HEK293 (cell line): Measurements from ENCODE around the gene GART.

Experiments
- CTCF ChIA-PET: fragments of 350-600 bp; formaldehyde crosslinking; extraction: SDS; loops from one replicate; lab custom pipeline; 2021; ENCODE audit warnings: antibody characterized with exemption; lab: Yijun Ruan, JAX
- POLR2A ChIA-PET: fragments of 300-600 bp; formaldehyde crosslinking; extraction: SDS; loops from one replicate; lab custom pipeline; 2020; ENCODE audit warnings: antibody characterized with exemption, inconsistent platforms; lab: Yijun Ruan, JAX
- H3K27ac ChIP-seq: fragments of 200-500 bp; sonication (Bioruptor generic); 2 replicates; pipeline ENCODE4 v1.5.1; 2014; ENCODE audit warnings: low read depth, low read length, control low read depth, inconsistent platforms; ENCODE audit errors: extremely low read depth
- H3K36me3 ChIP-seq, 2 experiments: fragments of 200-500 bp in 1 of 2; sonication (Bioruptor generic) in 1 of 2; 1 replicate in 1 of 2; 2 replicates in 1 of 2; pipeline ENCODE4 v1.5.1; 2014 to 2017; ENCODE audit warnings: inconsistent platforms in 2 of 2, low read length in 2 of 2; ENCODE audit not compliant: control insufficient read depth in 2 of 2, insufficient read depth in 1 of 2
- H3K4me1 ChIP-seq: fragments of 200-500 bp; sonication (Bioruptor generic); 2 replicates; pipeline ENCODE4 v1.5.1; 2014; ENCODE audit warnings: mild to moderate bottlenecking, low read length, inconsistent platforms; ENCODE audit not compliant: control insufficient read depth, insufficient read depth
- H3K4me3 ChIP-seq: 2 replicates; pipeline ENCODE4 v1.5.1; 2011; ENCODE audit warnings: low read depth, mild to moderate bottlenecking, control low read depth, low read length, moderate library complexity
- H3K9me3 ChIP-seq: fragments of 200-500 bp; sonication (Bioruptor generic); 2 replicates; pipeline ENCODE4 v1.5.1; 2014; ENCODE audit warnings: low read depth, low read length, inconsistent platforms; ENCODE audit not compliant: control insufficient read depth, insufficient read depth
- ATF2 ChIP-seq: fragments of 450-650 bp; formaldehyde crosslinking; IDR thresholded peaks from 2 replicates; pipeline ENCODE4 v1.5.1; 2016; ENCODE audit warnings: missing biosample characterization, missing genetic modification characterization, low read depth
- HIC1 ChIP-seq: fragments of 450-650 bp; formaldehyde crosslinking; IDR thresholded peaks from 2 replicates; pipeline ENCODE4 v1.5.1; 2016; ENCODE audit warnings: missing biosample characterization, missing genetic modification characterization
- IKZF3 ChIP-seq: fragments of 450-650 bp; IDR thresholded peaks from 2 replicates; pipeline ENCODE4 v1.5.0; 2018; ENCODE audit warnings: missing biosample characterization, mild to moderate bottlenecking, missing genetic modification characterization, moderate library complexity
- TCF7L2 ChIP-seq: IDR thresholded peaks from 2 replicates; pipeline ENCODE4 v1.6.1; 2011; ENCODE audit warnings: low read depth, mild to moderate bottlenecking, inconsistent platforms, low read length, moderate library complexity, borderline replicate concordance
- TSHZ1 ChIP-seq: fragments of 450-650 bp; formaldehyde crosslinking; IDR thresholded peaks from 2 replicates; pipeline ENCODE4 v1.5.1; 2016; ENCODE audit warnings: missing biosample characterization, missing genetic modification characterization, borderline replicate concordance
- ZBTB7A ChIP-seq: fragments of 450-650 bp; formaldehyde crosslinking; IDR thresholded peaks from 2 replicates; pipeline ENCODE4 v1.5.1; 2016; ENCODE audit warnings: low read depth, missing biosample characterization, missing genetic modification characterization
- ZFP41 ChIP-seq: fragments of 450-650 bp; formaldehyde crosslinking; IDR thresholded peaks from 2 replicates; pipeline ENCODE4 v1.5.1; 2016; ENCODE audit warnings: missing biosample characterization, missing genetic modification characterization, borderline replicate concordance
- ZNF18 ChIP-seq: fragments of 450-650 bp; formaldehyde crosslinking; IDR thresholded peaks from 2 replicates; pipeline ENCODE4 v1.5.1; 2016; ENCODE audit warnings: missing biosample characterization, missing genetic modification characterization
- ZNF214 ChIP-seq: fragments of 450-650 bp; formaldehyde crosslinking; IDR thresholded peaks from 2 replicates; pipeline ENCODE4 v1.5.1; 2017; ENCODE audit warnings: missing biosample characterization, mild to moderate bottlenecking, missing genetic modification characterization, borderline replicate concordance
- ZNF311 ChIP-seq: fragments of 450-650 bp; formaldehyde crosslinking; IDR thresholded peaks from 2 replicates; pipeline ENCODE4 v1.5.1; 2017; ENCODE audit warnings: missing biosample characterization, missing genetic modification characterization, borderline replicate concordance
- ZNF324 ChIP-seq: fragments of 450-650 bp; formaldehyde crosslinking; IDR thresholded peaks from 2 replicates; pipeline ENCODE4 v1.5.1; 2016; ENCODE audit warnings: missing biosample characterization, missing genetic modification characterization
- ZNF37A ChIP-seq: fragments of 450-650 bp; IDR thresholded peaks from 2 replicates; pipeline ENCODE4 v1.5.1; 2018; ENCODE audit warnings: missing biosample characterization, missing genetic modification characterization
- ZNF416 ChIP-seq: fragments of 450-650 bp; formaldehyde crosslinking; IDR thresholded peaks from 2 replicates; pipeline ENCODE4 v1.5.1; 2016; ENCODE audit warnings: missing biosample characterization, missing genetic modification characterization
- ZNF488 ChIP-seq: fragments of 450-650 bp; formaldehyde crosslinking; IDR thresholded peaks from 2 replicates; pipeline ENCODE4 v1.5.1; 2016; ENCODE audit warnings: missing biosample characterization, missing genetic modification characterization
- ZNF521 ChIP-seq: fragments of 450-650 bp; formaldehyde crosslinking; IDR thresholded peaks from 2 replicates; pipeline ENCODE4 v1.5.1; 2017; ENCODE audit warnings: missing biosample characterization, mild to moderate bottlenecking, missing genetic modification characterization
- ZNF529 ChIP-seq: fragments of 450-650 bp; formaldehyde crosslinking; IDR thresholded peaks from 2 replicates; pipeline ENCODE4 v1.5.1; 2017; ENCODE audit warnings: missing genetic modification characterization, missing biosample characterization; ENCODE audit not compliant: insufficient replicate concordance
- ZNF596 ChIP-seq: fragments of 450-650 bp; IDR thresholded peaks from 2 replicates; pipeline ENCODE4 v1.5.0; 2018; ENCODE audit warnings: missing biosample characterization, mild to moderate bottlenecking, missing genetic modification characterization, moderate library complexity
- ZNF629 ChIP-seq: fragments of 450-650 bp; formaldehyde crosslinking; IDR thresholded peaks from 2 replicates; pipeline ENCODE4 v1.5.1; 2017; ENCODE audit warnings: missing biosample characterization, missing genetic modification characterization
- ZNF670 ChIP-seq: fragments of 450-650 bp; formaldehyde crosslinking; IDR thresholded peaks from 2 replicates; pipeline ENCODE4 v1.5.1; 2016; ENCODE audit warnings: missing biosample characterization, missing genetic modification characterization, low read depth
- ZNF692 ChIP-seq: fragments of 450-650 bp; formaldehyde crosslinking; IDR thresholded peaks from 2 replicates; pipeline ENCODE4 v1.5.1; 2016; ENCODE audit warnings: missing biosample characterization, missing genetic modification characterization
- ZNF76 ChIP-seq: fragments of 450-650 bp; formaldehyde crosslinking; IDR thresholded peaks from 2 replicates; pipeline ENCODE4; 2016; ENCODE audit warnings: low read depth, missing biosample characterization, missing genetic modification characterization, borderline replicate concordance
- ZSCAN30 ChIP-seq: fragments of 450-650 bp; IDR thresholded peaks from 2 replicates; pipeline ENCODE4 v1.5.1; 2018; ENCODE audit warnings: missing biosample characterization, mild to moderate bottlenecking, missing genetic modification characterization, moderate library complexity
- ZSCAN4 ChIP-seq: fragments of 450-650 bp; formaldehyde crosslinking; IDR thresholded peaks from 2 replicates; pipeline ENCODE4 v1.5.1; 2017; ENCODE audit warnings: missing biosample characterization, missing genetic modification characterization

GART gene

GRCh38 chr21:33540711-33541104, 1.2 kb downstream of the GART start (continued):
- TF ChIP-seq HIC1 (tag by site-specific recombination) (no peak), ZNF18 (tag by site-specific recombination) (no peak), ZNF488 (tag by site-specific recombination) (no peak), ZNF629 (tag by site-specific recombination) (no peak), ZSCAN4 (no peak), ZFP41 (tag by site-specific recombination) (no peak), ZNF37A (no peak), TSHZ1 (tag by site-specific recombination) (no peak), IKZF3 (no peak), ZSCAN30 (no peak)

GRCh38 chr21:33539616-33540015, 2.3 kb downstream of the GART start:
- Histone ChIP-seq H3K4me1 (peaks cover 5% of the 10 kb centered on the region; the same call in 1 of the 2 replicates), H3K27ac (no peak overlapping the region), H3K4me3 (no peak overlapping the region), H3K9me3 (no peaks in the 10 kb centered on the region), H3K36me3 (peaks cover 38 to 53% of the 10 kb centered on the region in 2 experiments)
- POLR2A ChIA-PET = no interaction called here
- CTCF ChIA-PET = interaction anchor here (0.6 to 0.7 kb wide), 2 partner anchors 19 to 320 kb away, joined by 4 read pairs; no protein-coding TSS in a partner anchor
- TF ChIP-seq TCF7L2 (no peak), ZNF311 (tag by site-specific recombination) (no peak), ZNF692 (tag by site-specific recombination) (no peak), ZNF521 (tag by site-specific recombination) (no peak), ZBTB7A (no peak), ZNF670 (tag by site-specific recombination) (no peak), ATF2 (no peak), ZNF596 (tag by site-specific recombination) (no peak), ZNF214 (tag by site-specific recombination) (no peak), ZNF416 (tag by site-specific recombination) (no peak), ZNF76 (tag by site-specific recombination) (no peak), ZNF529 (tag by site-specific recombination) (no peak), ZNF324 (no peak)
